ENCODE data around the gene P4HA1. TPM values are rescaled to one million over a fixed set of nuclear protein-coding genes. Genes with fewer than 3 reads are reported as not detected.

Gene P4HA1
- total RNA-seq, 4 donors from 2014 or later: 23.3 to 36.2 (median 30.4) TPM

DNA sequence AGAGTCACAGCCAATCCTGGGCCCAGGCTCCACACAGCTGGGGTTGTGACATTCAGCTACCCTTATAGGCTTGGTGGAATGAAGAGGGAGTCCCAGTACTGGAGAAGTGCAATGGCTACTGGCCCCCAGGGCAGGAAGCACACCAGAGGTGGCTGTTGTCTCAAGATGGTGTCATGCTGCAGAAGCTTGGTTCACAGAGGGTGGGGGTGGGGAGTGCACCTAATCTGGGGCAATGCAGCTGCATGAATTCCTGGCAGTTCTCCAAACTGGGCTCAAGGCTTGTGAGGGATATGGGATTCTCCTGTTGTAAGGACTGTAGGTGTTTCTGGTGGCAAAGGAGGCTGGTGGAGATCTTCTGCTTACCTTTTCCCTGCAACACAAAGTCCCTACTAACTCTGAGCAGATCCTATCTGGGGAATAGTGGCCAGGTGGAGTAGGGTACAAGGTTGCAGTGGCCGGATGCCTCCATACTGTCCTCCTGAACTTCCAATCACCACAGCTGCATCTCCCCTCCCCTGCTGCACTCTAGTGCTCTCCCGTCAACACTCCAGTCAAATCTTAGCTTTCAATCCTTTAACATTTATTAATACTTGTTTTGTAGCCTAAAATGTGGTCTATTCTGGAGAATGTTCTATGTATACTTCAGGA lies 114.7 kb downstream of the P4HA1 start:
- Histone ChIP-seq H3K36me3 (no peaks in the 10 kb centered on the region), H3K27ac (no peak overlapping the region), H3K4me3 (no peak overlapping the region), H3K27me3 (peaks cover 8% of the 10 kb centered on the region), H3K4me1 (no peaks in the 10 kb centered on the region), H3K9me3 (peaks cover 0 to 27% (median 0%) of the 10 kb centered on the region in 3 donors)
- WGBS, 2 donors (ENCODE audit: low coverage in 1 of 2): 95 to 100% methylated on average over 2 of the region's 2 CpGs
- ATAC-seq: no peak
- TF ChIP-seq EP300 (IDR thresholded peaks at IDR 0.05): no peak
- TF ChIP-seq POLR2A (IDR thresholded peaks at IDR 0.05): no peak
- TF ChIP-seq POLR2AphosphoS5 (IDR thresholded peaks at IDR 0.05): no peak
- TF ChIP-seq CTCF (IDR thresholded peaks at IDR 0.05): no peak

GRCh38 chr10:72981028-72981881 lies 115.4 kb downstream of the P4HA1 start:
- Histone ChIP-seq H3K36me3 (no peaks in the 10 kb centered on the region), H3K4me3 (no peak overlapping the region), H3K27me3 (peaks cover 8% of the 10 kb centered on the region), H3K4me1 (no peaks in the 10 kb centered on the region), H3K9me3 (peaks cover 0 to 34% (median 0%) of the 10 kb centered on the region in 3 donors), H3K27ac (no peak overlapping the region)
- WGBS, 2 donors (ENCODE audit: low coverage in 1 of 2): 100% methylated on average over 1 of the region's 4 CpGs
- no peak for TF ChIP-seq EP300 (IDR thresholded peaks at IDR 0.05)
- ATAC-seq: no peak

GRCh38 chr10:72980348-72980747 lies 116.3 kb downstream of the P4HA1 start:
- Histone ChIP-seq H3K4me3 (no peak overlapping the region), H3K4me1 (no peaks in the 10 kb centered on the region), H3K27me3 (peaks cover 8% of the 10 kb centered on the region), H3K9me3 (peaks cover 0 to 43% (median 0%) of the 10 kb centered on the region in 3 donors), H3K27ac (no peak overlapping the region), H3K36me3 (no peaks in the 10 kb centered on the region)
- no peak for ATAC-seq
- TF ChIP-seq POLR2A (IDR thresholded peaks at IDR 0.05) (no peak), EP300 (IDR thresholded peaks at IDR 0.05) (no peak), POLR2AphosphoS5 (IDR thresholded peaks at IDR 0.05) (no peak), CTCF (IDR thresholded peaks at IDR 0.05) (no peak)
- WGBS, 2 donors (ENCODE audit: low coverage in 1 of 2): 100% methylated on average over 2 of the region's 2 CpGs; no CpG with 5 or more reads in 1 of the 2 donors

GRCh38 chr10:72979709-72980108 lies 117.0 kb downstream of the P4HA1 start:
- Histone ChIP-seq H3K36me3 (no peaks in the 10 kb centered on the region), H3K4me1 (no peaks in the 10 kb centered on the region), H3K27ac (no peak overlapping the region), H3K4me3 (no peak overlapping the region), H3K9me3 (peaks cover 0 to 48% (median 0%) of the 10 kb centered on the region in 3 donors), H3K27me3 (peaks cover 8% of the 10 kb centered on the region)
- no peak for ATAC-seq
- TF ChIP-seq POLR2A (IDR thresholded peaks at IDR 0.05): no peak
- no peak for TF ChIP-seq POLR2AphosphoS5 (IDR thresholded peaks at IDR 0.05)
- no peak for TF ChIP-seq CTCF (IDR thresholded peaks at IDR 0.05)
- no peak for TF ChIP-seq EP300 (IDR thresholded peaks at IDR 0.05)

DNA sequence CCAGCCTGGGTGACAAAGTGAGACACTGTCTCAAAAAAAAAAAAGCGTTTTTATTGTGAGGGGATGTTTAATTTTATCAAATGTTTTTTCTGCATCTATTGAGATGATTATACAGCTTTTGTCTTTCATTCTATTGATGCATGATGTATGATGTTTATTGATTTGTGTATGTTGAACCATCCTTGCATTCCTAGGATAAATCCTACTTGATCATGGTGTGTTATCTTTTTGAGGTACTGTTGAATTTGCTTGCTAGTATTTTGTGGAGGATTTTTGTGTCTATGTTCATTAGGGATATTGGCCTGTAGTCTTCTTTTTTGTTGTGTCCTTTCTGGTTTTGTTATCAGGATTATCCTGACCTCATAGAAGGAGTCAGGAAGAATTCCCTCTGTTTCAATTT lies 119.8 kb downstream of the P4HA1 start:
- H3K9me3 ChIP-seq: peaks cover 0 to 42% (median 0%) of the 10 kb centered on the region in 3 donors
- no peaks in the 10 kb centered on the region for H3K4me1 ChIP-seq
- H3K4me3 ChIP-seq: no peak overlapping the region
- H3K27me3 ChIP-seq: peaks cover 8% of the 10 kb centered on the region
- H3K36me3 ChIP-seq: no peaks in the 10 kb centered on the region
- WGBS, 2 donors (ENCODE audit: low coverage in 1 of 2): 77 to 87% methylated on average over 1 of the region's 1 CpG
- H3K27ac ChIP-seq: no peak overlapping the region
- no peak for ATAC-seq
- TF ChIP-seq EP300 (IDR thresholded peaks at IDR 0.05) (no peak), POLR2A (IDR thresholded peaks at IDR 0.05) (no peak), POLR2AphosphoS5 (IDR thresholded peaks at IDR 0.05) (no peak), CTCF (IDR thresholded peaks at IDR 0.05) (no peak)

Small RNAs within 50 kb of the gene (small RNA-seq; reads per million reads assigned to genes)
- gene RF00019 (0 reads per million in 4 donors), gene SNORA11F (0 to 1.1 (median 0.63) reads per million in 4 donors)

Other genes starting within 250 kb of the P4HA1 start
- gene OIT3, start 203.1 kb downstream of the P4HA1 start, total RNA-seq: under 1 TPM in 2 of 4 donors, not detected in 2; 0.12 to 0.40 TPM
- gene PLA2G12B, start 142.1 kb downstream of the P4HA1 start, total RNA-seq: not detected
- 1 to 10 TPM; 1.1 to 4.6 (median 3.9) TPM for gene NUDT13, start 13.6 kb upstream of the P4HA1 start, total RNA-seq
- 10 to 100 TPM; 27.3 to 35.0 (median 30.5) TPM for gene ECD, start 71.1 kb upstream of the P4HA1 start, total RNA-seq
- gene FAM149B1, start 71.3 kb upstream of the P4HA1 start, total RNA-seq: 10 to 100 TPM; 10.9 to 16.2 (median 15.2) TPM
- gene DNAJC9, start 150.4 kb upstream of the P4HA1 start, total RNA-seq: 10 to 100 TPM; 11.8 to 20.2 (median 14.3) TPM
- 10 to 100 TPM; 37.4 to 43.5 (median 40.3) TPM for gene MRPS16, start 155.8 kb upstream of the P4HA1 start, total RNA-seq